Vagina (tissue), 2 donors: ENCODE data around the gene LRRC27.

Source experiments
- CTCF ChIP-seq, 3 experiments: fragments of 450-650 bp in 2 of 3; fragments of 200-600 bp in 1 of 3; sonication (generic) in 1 of 3; IDR thresholded peaks; one replicate each; pipeline ENCODE4 v1.5.1; 2017 to 2019; ENCODE audit warnings: antibody characterized with exemption in 3 of 3, mild to moderate bottlenecking in 2 of 3, moderate library complexity in 2 of 3
- POLR2A ChIP-seq, 2 donors: fragments of 450-650 bp; IDR thresholded peaks; one replicate each; pipeline ENCODE4 v1.6.1; 2017; ENCODE audit warnings: antibody characterized with exemption in 2 of 2, mild to moderate bottlenecking in 2 of 2, moderate library complexity in 2 of 2

GRCh38 chr10:132333386-132333785 lies 1.4 kb downstream of the LRRC27 start:
- no peak for TF ChIP-seq CTCF (IDR thresholded peaks at IDR 0.05)
- TF ChIP-seq POLR2A (IDR thresholded peaks at IDR 0.05), result no peak
